Measurements from ENCODE around the gene SARDH. TPM values are rescaled to one million over a fixed set of nuclear protein-coding genes. Genes with fewer than 3 reads are reported as not detected.

Gene SARDH
- total and polyA plus RNA-seq, 8 donors = 3.9 to 13.9 (median 9.9) TPM

- Histone ChIP-seq H3K4me3 (no peak overlapping the region), H3K9me3 (no peaks in the 10 kb centered on the region), H3K27ac (peak overlapping the region in 1 of 2 donors; percentile 28), H3K36me3 (no peaks in the 10 kb centered on the region), H3K4me1 (peaks cover 6 to 14% of the 10 kb centered on the region in 2 donors), H3K27me3 (no peaks in the 10 kb centered on the region)
- intact Hi-C loops (cut with DNase I) = loop anchor here in 1 of 2 donors (10.0 kb wide), 1 partner anchor 181 kb away; the partner anchor contains the start of gene ADAMTSL2
- DNase-seq (peak in 2 of 4 donors; percentile 34 to 66), ATAC-seq (peak; percentile 10)
- TF ChIP-seq CTCF (IDR thresholded peaks at IDR 0.05) = peak in 1 of 2 donors; percentile 17
Measured at GRCh38 chr9:133715866-133716563, 22.1 kb downstream of the SARDH start.

GRCh38 chr9:133715295-133715865 is 22.8 kb downstream of the SARDH start:
- H3K9me3 ChIP-seq = no peaks in the 10 kb centered on the region
- no peak overlapping the region for H3K4me3 ChIP-seq
- peak in 1 of 4 donors; percentile 62 for DNase-seq
- H3K27me3 ChIP-seq = no peaks in the 10 kb centered on the region
- intact Hi-C loops (cut with DNase I) = loop anchor here in 1 of 2 donors (10.0 kb wide), 1 partner anchor 181 kb away; the partner anchor contains the start of gene ADAMTSL2
- H3K4me1 ChIP-seq = peaks cover 6 to 14% of the 10 kb centered on the region in 2 donors
- peak overlapping the region; percentile 28 to 44 for H3K27ac ChIP-seq
- TF ChIP-seq CTCF (IDR thresholded peaks at IDR 0.05) = no peak
- no peak for ATAC-seq
- no peaks in the 10 kb centered on the region for H3K36me3 ChIP-seq

- Histone ChIP-seq H3K4me1 (peaks cover 6 to 14% of the 10 kb centered on the region in 2 donors), H3K4me3 (no peak overlapping the region), H3K27ac (peak overlapping the region; percentile 33 to 44), H3K27me3 (no peaks in the 10 kb centered on the region), H3K9me3 (no peaks in the 10 kb centered on the region), H3K36me3 (no peaks in the 10 kb centered on the region)
- intact Hi-C loops (cut with DNase I) = loop anchor here in 1 of 2 donors (10.0 kb wide), 1 partner anchor 180 kb away; the partner anchor contains the start of gene ADAMTSL2
- ATAC-seq (peak; percentile 8), DNase-seq (peak in 2 of 4 donors; percentile 34 to 77)
- no peak for TF ChIP-seq CTCF (IDR thresholded peaks at IDR 0.05)
Measured at GRCh38 chr9:133714606-133715294, 23.4 kb downstream of the SARDH start.

GRCh38 chr9:133713960-133714495 is 24.1 kb downstream of the SARDH start:
- ATAC-seq = no peak
- H3K27me3 ChIP-seq = no peaks in the 10 kb centered on the region
- H3K4me3 ChIP-seq = no peak overlapping the region
- H3K9me3 ChIP-seq = no peaks in the 10 kb centered on the region
- peak overlapping the region in 1 of 2 donors; percentile 33 for H3K27ac ChIP-seq
- intact Hi-C loops (cut with DNase I) = loop anchor here in 1 of 2 donors (10.0 kb wide), 1 partner anchor 179 kb away; the partner anchor contains the start of gene ADAMTSL2
- peak in 1 of 4 donors; percentile 28 for DNase-seq
- peaks cover 6 to 14% of the 10 kb centered on the region in 2 donors for H3K4me1 ChIP-seq
- no peak for TF ChIP-seq CTCF (IDR thresholded peaks at IDR 0.05)
- no peaks in the 10 kb centered on the region for H3K36me3 ChIP-seq
